H1 (cell line): Measurements from ENCODE around the gene PLK1. TPM values are rescaled to one million over a fixed set of nuclear protein-coding genes. Genes with fewer than 3 reads are reported as not detected.

Source experiments
- BCL11A ChIP-seq, 2 experiments: IDR thresholded peaks; one replicate each; pipeline ENCODE4 v1.6.1; 2011; ENCODE audit warnings: low read depth in 2 of 2, low read length in 2 of 2, mild to moderate bottlenecking in 2 of 2
- CBX5 ChIP-seq: fragments of 300-800, 300-1000 bp; sonication (generic); IDR thresholded peaks from 2 replicates; pipeline ENCODE4 v1.7.1; 2016; ENCODE audit warnings: antibody characterized with exemption, low read length, low read depth
- CHD7 ChIP-seq: fragments of 300-600 bp; sonication (generic); IDR thresholded peaks from 2 replicates; pipeline ENCODE4 v1.7.1; 2012; ENCODE audit warnings: low read length, moderate library complexity, mild to moderate bottlenecking, inconsistent platforms; ENCODE audit not compliant: insufficient replicate concordance
- CTCF ChIP-seq, 3 experiments: IDR thresholded peaks; 1 replicate in 2 of 3; 2 replicates in 1 of 3; pipeline versions ENCODE4 v1.5.1 to v1.6.1; 2011; ENCODE audit warnings: low read length in 3 of 3, mild to moderate bottlenecking in 3 of 3, inconsistent platforms in 2 of 3, low read depth in 1 of 3, moderate library complexity in 1 of 3; ENCODE audit not compliant: insufficient read depth in 1 of 3; ENCODE audit errors: control extremely low read depth in 1 of 3
- MAFK ChIP-seq: IDR thresholded peaks from 2 replicates; pipeline ENCODE4 v1.6.1; 2012; ENCODE audit warnings: low read depth, mild to moderate bottlenecking, improper control_type of control experiment, low read length
- NANOG ChIP-seq: IDR thresholded peaks from 2 replicates; pipeline ENCODE4 v1.6.1; 2011; ENCODE audit warnings: low read length, low read depth, mild to moderate bottlenecking, inconsistent platforms; ENCODE audit not compliant: insufficient read depth, poor library complexity, severe bottlenecking
- SP2 ChIP-seq: IDR thresholded peaks from 2 replicates; pipeline ENCODE4 v1.6.1; 2012; ENCODE audit warnings: mild to moderate bottlenecking, low read length, inconsistent platforms
- SRF ChIP-seq: IDR thresholded peaks from 2 replicates; pipeline ENCODE4 v1.6.1; 2011; ENCODE audit warnings: mild to moderate bottlenecking, low read depth, low read length, moderate library complexity
- TBP ChIP-seq: IDR thresholded peaks from 2 replicates; pipeline ENCODE4 v1.6.1; 2011; ENCODE audit warnings: low read depth, low read length, improper control_type of control experiment
- polyA plus RNA-seq, 7 experiments: library from polyadenylated mRNA; depleted of rRNA in 3 of 7; stranded (reverse) in 5 of 7; unstranded in 2 of 7; fragments of >200 nt in 5 of 7; fragments of 200-250 nt in 2 of 7; gene quantifications; 1 replicate in 5 of 7; 2 replicates in 1 of 7; 4 replicates in 1 of 7; pipeline versions ENCODE4 v1.2.1 to v1.2.3, GENCODE V29; 2011 to 2013; ENCODE audit warnings: missing spikeins in 2 of 7, mixed read lengths in 2 of 7
- total RNA-seq: library from RNA; stranded (reverse); fragmentation: NEBNext Ultra II Directional; extraction: Animal tissue kit (Norgen Biotek cat#: 25700); gene quantifications from 2 replicates; pipeline ENCODE4 v1.2.1, GENCODE V29; 2021

PLK1 gene
- total and polyA plus RNA-seq, 2 of the 8 experiments (the other 6 are each of a cell fraction or from before 2014, with no cell fraction given): 127 to 139 TPM

GRCh38 chr16:23634461-23635036 lies 44.1 kb upstream of the PLK1 start (continued):
- no peak for TF ChIP-seq CHD7
- TF ChIP-seq BCL11A (IDR thresholded peaks at IDR 0.05; ENCODE audit: low read depth in 2 of 2, low read length in 2 of 2): no peak
- no peak for TF ChIP-seq MAFK
- TF ChIP-seq CTCF (IDR thresholded peaks at IDR 0.05; ENCODE audit: control extremely low read depth in 1 of 3, insufficient read depth in 1 of 3, low read depth in 1 of 3, low read length in 3 of 3): no peak
- TF ChIP-seq CBX5: no peak
- TF ChIP-seq SP2: no peak
- TF ChIP-seq NANOG: no peak
- TF ChIP-seq SRF: no peak
- no peak for TF ChIP-seq TBP
